Esophagus muscularis mucosa (tissue), 4 donors: ENCODE measurements around the gene CLIC5.

Experiments used
- EP300 ChIP-seq: sonication (generic); formaldehyde crosslinking; IDR thresholded peaks from one replicate; pipeline ENCODE4 v1.6.1; 2017; ENCODE audit warnings: antibody characterized with exemption
- POLR2A ChIP-seq: fragments of 450-650 bp; IDR thresholded peaks from one replicate; pipeline ENCODE4 v1.6.1; 2017; ENCODE audit warnings: antibody characterized with exemption, moderate library complexity, mild to moderate bottlenecking, low read depth
- POLR2AphosphoS5 ChIP-seq, 2 donors: sonication (generic); formaldehyde crosslinking; IDR thresholded peaks; one replicate each; pipeline ENCODE4 v1.6.1; 2017; ENCODE audit warnings: antibody characterized with exemption in 2 of 2
- TF ChIP-seq, protein P1 (sequence below), 3 experiments: fragments of 200-600 bp in 2 of 3; fragments of 450-650 bp in 1 of 3; sonication (generic) in 2 of 3; IDR thresholded peaks; one replicate each; pipeline ENCODE4 v1.5.1; 2017 to 2019; ENCODE audit warnings: antibody characterized with exemption in 3 of 3, mild to moderate bottlenecking in 2 of 3, moderate library complexity in 1 of 3

DNA sequence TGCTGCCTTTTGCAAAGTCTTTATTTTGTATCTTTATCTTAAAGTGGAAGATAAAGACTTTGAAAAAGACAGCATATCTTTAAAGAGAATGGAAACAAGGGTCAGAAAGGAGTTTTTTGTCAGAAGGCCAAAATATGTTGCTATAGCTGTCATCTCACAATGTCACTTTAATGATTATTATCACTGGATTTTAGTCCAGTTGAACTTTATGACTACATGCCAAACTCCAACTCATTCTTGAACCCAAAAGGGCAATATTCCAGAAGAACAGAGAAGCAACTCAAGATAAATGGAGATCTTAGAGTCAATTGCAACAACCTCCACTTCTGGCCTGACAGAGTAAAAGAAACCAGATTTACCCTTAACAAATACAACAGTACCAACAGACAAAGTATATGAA, 47.3 kb upstream of the CLIC5 start:
- TF ChIP-seq POLR2AphosphoS5 (IDR thresholded peaks at IDR 0.05) (no peak), POLR2A (no peak), EP300 (no peak)
- TF ChIP-seq, protein P1, sequence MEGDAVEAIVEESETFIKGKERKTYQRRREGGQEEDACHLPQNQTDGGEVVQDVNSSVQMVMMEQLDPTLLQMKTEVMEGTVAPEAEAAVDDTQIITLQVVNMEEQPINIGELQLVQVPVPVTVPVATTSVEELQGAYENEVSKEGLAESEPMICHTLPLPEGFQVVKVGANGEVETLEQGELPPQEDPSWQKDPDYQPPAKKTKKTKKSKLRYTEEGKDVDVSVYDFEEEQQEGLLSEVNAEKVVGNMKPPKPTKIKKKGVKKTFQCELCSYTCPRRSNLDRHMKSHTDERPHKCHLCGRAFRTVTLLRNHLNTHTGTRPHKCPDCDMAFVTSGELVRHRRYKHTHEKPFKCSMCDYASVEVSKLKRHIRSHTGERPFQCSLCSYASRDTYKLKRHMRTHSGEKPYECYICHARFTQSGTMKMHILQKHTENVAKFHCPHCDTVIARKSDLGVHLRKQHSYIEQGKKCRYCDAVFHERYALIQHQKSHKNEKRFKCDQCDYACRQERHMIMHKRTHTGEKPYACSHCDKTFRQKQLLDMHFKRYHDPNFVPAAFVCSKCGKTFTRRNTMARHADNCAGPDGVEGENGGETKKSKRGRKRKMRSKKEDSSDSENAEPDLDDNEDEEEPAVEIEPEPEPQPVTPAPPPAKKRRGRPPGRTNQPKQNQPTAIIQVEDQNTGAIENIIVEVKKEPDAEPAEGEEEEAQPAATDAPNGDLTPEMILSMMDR (IDR thresholded peaks at IDR 0.05) = no peak
